ENCODE measurements around the gene HPS4.
A peak's percentile ranks its signal among the peaks of the same experiment; 100 is the strongest.

DNA sequence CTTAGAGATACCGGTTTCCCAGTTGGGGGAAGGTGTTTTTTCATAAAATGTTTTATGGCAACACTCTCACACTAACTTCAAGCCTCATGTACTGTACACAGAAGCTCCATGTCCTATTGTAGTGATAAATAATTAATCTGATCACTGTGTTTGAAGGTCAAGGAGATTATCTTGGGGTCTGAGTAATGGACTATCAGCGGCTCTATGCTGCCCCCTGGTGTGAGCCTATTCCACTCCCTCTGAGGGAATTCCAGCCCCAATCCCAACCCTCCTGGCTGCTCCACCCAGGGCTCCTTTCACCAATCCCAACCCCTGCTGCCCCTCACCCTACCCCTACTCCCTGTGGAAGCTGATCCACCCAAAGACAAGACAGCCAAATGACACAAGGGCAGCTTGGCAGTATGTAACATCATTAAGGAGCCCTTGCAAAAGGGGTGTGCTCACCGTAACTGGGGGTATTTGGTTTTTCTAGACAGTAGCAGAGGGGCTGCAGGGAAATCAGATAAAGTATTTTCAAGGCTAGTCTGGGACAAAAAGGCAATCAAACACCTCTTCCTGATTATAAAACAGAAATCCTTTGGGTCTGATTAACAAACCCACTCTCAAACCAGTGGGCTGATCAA lies 22.3 kb downstream of the HPS4 start:
- TF ChIP-seq POLR2AphosphoS5 (IDR thresholded peaks at IDR 0.05; ENCODE audit: low read length) (no peak), CHD4 (IDR thresholded peaks at IDR 0.05) (no peak)
- TF ChIP-seq, protein P1, sequence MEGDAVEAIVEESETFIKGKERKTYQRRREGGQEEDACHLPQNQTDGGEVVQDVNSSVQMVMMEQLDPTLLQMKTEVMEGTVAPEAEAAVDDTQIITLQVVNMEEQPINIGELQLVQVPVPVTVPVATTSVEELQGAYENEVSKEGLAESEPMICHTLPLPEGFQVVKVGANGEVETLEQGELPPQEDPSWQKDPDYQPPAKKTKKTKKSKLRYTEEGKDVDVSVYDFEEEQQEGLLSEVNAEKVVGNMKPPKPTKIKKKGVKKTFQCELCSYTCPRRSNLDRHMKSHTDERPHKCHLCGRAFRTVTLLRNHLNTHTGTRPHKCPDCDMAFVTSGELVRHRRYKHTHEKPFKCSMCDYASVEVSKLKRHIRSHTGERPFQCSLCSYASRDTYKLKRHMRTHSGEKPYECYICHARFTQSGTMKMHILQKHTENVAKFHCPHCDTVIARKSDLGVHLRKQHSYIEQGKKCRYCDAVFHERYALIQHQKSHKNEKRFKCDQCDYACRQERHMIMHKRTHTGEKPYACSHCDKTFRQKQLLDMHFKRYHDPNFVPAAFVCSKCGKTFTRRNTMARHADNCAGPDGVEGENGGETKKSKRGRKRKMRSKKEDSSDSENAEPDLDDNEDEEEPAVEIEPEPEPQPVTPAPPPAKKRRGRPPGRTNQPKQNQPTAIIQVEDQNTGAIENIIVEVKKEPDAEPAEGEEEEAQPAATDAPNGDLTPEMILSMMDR (IDR thresholded peaks at IDR 0.05 in 2 of 3, conservative IDR thresholded peaks at IDR 0.05 in 1 of 3; ENCODE audit: control insufficient read depth in 2 of 3, extremely low read depth in 1 of 3, insufficient read depth in 1 of 3, low read depth in 3 of 3, low read length in 3 of 3) = peak; percentile 69 to 82 (median 81)

All from GM12878 (cell line).